HG02798 (cell line): ENCODE data around the gene SUSD4.
"Not testable (repeated sequence)": the region's sequence is repeated elsewhere in the genome, so short reads cannot be mapped to it uniquely, and the experiment has no call there.

ENCODE experiments used
- ATAC-seq: cut with Tn5 transposase; IDR thresholded peaks from one replicate; pipeline ENCODE4 v1.9.1; 2021; ENCODE audit warnings: mild to moderate bottlenecking; ENCODE audit not compliant: unreplicated experiment, poor library complexity

SUSD4 gene

GRCh38 chr1:223363856-223364684, at the start of gene SUSD4:
Gene SUSD4 (minus strand): TSS chr1:223364176. CDS start chr1:223363425, 751 bp downstream.
- ATAC-seq, result peak; percentile 62

- no peak for ATAC-seq
Observed at GRCh38 chr1:223413216-223413615, 49.2 kb upstream of the SUSD4 start.

- ATAC-seq, result no peak
Observed at GRCh38 chr1:223411710-223412109, 47.7 kb upstream of the SUSD4 start.

- no peak for ATAC-seq
Observed at GRCh38 chr1:223411309-223411708, 47.3 kb upstream of the SUSD4 start.

GRCh38 chr1:223410036-223410435, 46.1 kb upstream of the SUSD4 start:
- ATAC-seq, result no peak

GRCh38 chr1:223405507-223405906, 41.5 kb upstream of the SUSD4 start:
- ATAC-seq, result no peak

GRCh38 chr1:223403184-223403815, 39.3 kb upstream of the SUSD4 start:
- ATAC-seq, result no peak

GRCh38 chr1:223402790-223403142, 38.8 kb upstream of the SUSD4 start:
- no peak for ATAC-seq

- no peak for ATAC-seq
Observed at GRCh38 chr1:223401873-223402789, 38.2 kb upstream of the SUSD4 start.

GRCh38 chr1:223399393-223399792, 35.4 kb upstream of the SUSD4 start:
- not testable (repeated sequence) for ATAC-seq

GRCh38 chr1:223394706-223395105, 30.7 kb upstream of the SUSD4 start:
- no peak for ATAC-seq

GRCh38 chr1:223394242-223394641, 30.3 kb upstream of the SUSD4 start:
- ATAC-seq, result no peak

GRCh38 chr1:223393275-223394214, 29.6 kb upstream of the SUSD4 start, which contains the start of gene CCDC185:
Gene CCDC185 (plus strand): TSS chr1:223393415. CDS start chr1:223393476, 61 bp downstream.
- ATAC-seq, result no peak

- ATAC-seq, result no peak
Observed at GRCh38 chr1:223390618-223391017, 26.6 kb upstream of the SUSD4 start.

GRCh38 chr1:223386013-223386412, 22.0 kb upstream of the SUSD4 start:
- ATAC-seq, result no peak

- ATAC-seq, result no peak
Observed at GRCh38 chr1:223378754-223379153, 14.8 kb upstream of the SUSD4 start.

GRCh38 chr1:223374064-223374610, 10.2 kb upstream of the SUSD4 start:
- no peak for ATAC-seq

GRCh38 chr1:223364685-223365382, 858 bp upstream of the SUSD4 start:
- peak; percentile 19 for ATAC-seq
